ENCODE measurements around the gene FBH1.
"Not testable (repeated sequence)": the region's sequence is repeated elsewhere in the genome, so short reads cannot be mapped to it uniquely, and the experiment has no call there.

Gene FBH1

GRCh38 chr10:5960973-5961275 lies 70.9 kb downstream of the FBH1 start:
- peaks cover 14% of the 10 kb centered on the region for H3K36me3 Mint-ChIP-seq
- H3K9me3 Mint-ChIP-seq (ENCODE audit: low read depth); H3K27me3 Mint-ChIP-seq; H3K4me3 Mint-ChIP-seq; H3K4me1 Mint-ChIP-seq (ENCODE audit: low read depth); H3K27ac Mint-ChIP-seq: not testable (repeated sequence)

GRCh38 chr10:5961405-5962100 lies 71.5 kb downstream of the FBH1 start:
- H3K27me3 Mint-ChIP-seq: no peaks in the 10 kb centered on the region
- H3K36me3 Mint-ChIP-seq: peaks cover 14% of the 10 kb centered on the region
- no peak overlapping the region for H3K4me3 Mint-ChIP-seq
- H3K9me3 Mint-ChIP-seq (ENCODE audit: low read depth): no peaks in the 10 kb centered on the region
- no peak overlapping the region for H3K27ac Mint-ChIP-seq
- H3K4me1 Mint-ChIP-seq (ENCODE audit: low read depth): no peaks in the 10 kb centered on the region

- not testable (repeated sequence) for H3K4me3 Mint-ChIP-seq; H3K9me3 Mint-ChIP-seq (ENCODE audit: low read depth); H3K4me1 Mint-ChIP-seq (ENCODE audit: low read depth); H3K27me3 Mint-ChIP-seq; H3K27ac Mint-ChIP-seq
- peaks cover 15% of the 10 kb centered on the region for H3K36me3 Mint-ChIP-seq
Measured at GRCh38 chr10:5962358-5962940, 72.4 kb downstream of the FBH1 start.

DNA sequence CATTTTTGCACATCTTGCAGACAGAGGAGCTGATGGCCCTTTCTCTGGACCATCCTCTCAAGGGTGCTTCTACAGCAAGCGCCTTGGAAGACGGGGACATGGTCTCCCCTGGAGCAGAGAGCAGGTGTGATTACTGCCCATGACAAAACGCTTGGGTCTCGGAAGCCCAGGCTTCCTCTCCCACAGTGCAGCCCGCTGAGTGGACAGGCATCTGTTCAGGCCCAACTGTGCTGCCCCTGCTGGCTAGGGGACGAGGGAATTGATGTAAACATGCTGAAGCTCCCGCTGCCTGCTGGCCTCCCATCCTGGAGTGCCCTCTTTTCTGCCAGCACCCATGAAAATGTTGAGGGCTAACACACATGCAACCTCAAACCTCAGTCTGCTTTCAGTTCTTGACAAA lies 73.0 kb downstream of the FBH1 start:
- Mint-ChIP-seq H3K36me3 (peaks cover 14% of the 10 kb centered on the region), H3K9me3 (ENCODE audit: low read depth) (no peaks in the 10 kb centered on the region), H3K4me1 (ENCODE audit: low read depth) (no peaks in the 10 kb centered on the region), H3K4me3 (no peak overlapping the region), H3K27ac (no peak overlapping the region), H3K27me3 (no peaks in the 10 kb centered on the region)

GRCh38 chr10:5963591-5963990 lies 73.5 kb downstream of the FBH1 start:
- no peaks in the 10 kb centered on the region for H3K4me1 Mint-ChIP-seq (ENCODE audit: low read depth)
- H3K4me3 Mint-ChIP-seq: no peak overlapping the region
- no peaks in the 10 kb centered on the region for H3K9me3 Mint-ChIP-seq (ENCODE audit: low read depth)
- H3K27ac Mint-ChIP-seq: no peak overlapping the region
- peaks cover 14% of the 10 kb centered on the region for H3K36me3 Mint-ChIP-seq
- H3K27me3 Mint-ChIP-seq: no peaks in the 10 kb centered on the region

GRCh38 chr10:5964736-5965135 lies 74.7 kb downstream of the FBH1 start:
- no peaks in the 10 kb centered on the region for H3K9me3 Mint-ChIP-seq (ENCODE audit: low read depth)
- no peak overlapping the region for H3K27ac Mint-ChIP-seq
- H3K36me3 Mint-ChIP-seq: peaks cover 14% of the 10 kb centered on the region
- no peaks in the 10 kb centered on the region for H3K27me3 Mint-ChIP-seq
- no peaks in the 10 kb centered on the region for H3K4me1 Mint-ChIP-seq (ENCODE audit: low read depth)
- no peak overlapping the region for H3K4me3 Mint-ChIP-seq

DNA sequence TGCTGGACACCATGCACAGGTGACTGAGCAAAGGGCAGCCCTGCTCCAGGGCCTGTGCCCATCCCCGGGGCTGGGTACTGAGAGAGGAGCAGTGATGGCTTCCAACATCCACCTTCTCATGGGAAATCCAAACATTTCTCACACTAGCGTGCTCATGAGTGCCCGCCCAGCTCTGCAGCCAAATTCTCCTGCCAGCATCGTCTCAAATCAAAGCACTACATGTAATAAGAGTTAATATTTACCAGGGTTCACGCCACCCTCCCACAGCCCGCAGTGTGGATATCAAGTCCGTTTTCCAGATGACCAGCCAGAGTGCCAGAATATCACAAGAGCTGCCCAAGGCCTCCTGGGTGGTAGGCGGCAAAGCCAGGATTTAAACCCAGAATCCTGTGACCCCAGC lies 75.2 kb downstream of the FBH1 start:
- H3K36me3 Mint-ChIP-seq: peaks cover 12% of the 10 kb centered on the region
- H3K4me3 Mint-ChIP-seq: no peak overlapping the region
- no peaks in the 10 kb centered on the region for H3K9me3 Mint-ChIP-seq (ENCODE audit: low read depth)
- H3K4me1 Mint-ChIP-seq (ENCODE audit: low read depth): peaks cover 5% of the 10 kb centered on the region
- no peak overlapping the region for H3K27ac Mint-ChIP-seq
- H3K27me3 Mint-ChIP-seq: no peaks in the 10 kb centered on the region

DNA sequence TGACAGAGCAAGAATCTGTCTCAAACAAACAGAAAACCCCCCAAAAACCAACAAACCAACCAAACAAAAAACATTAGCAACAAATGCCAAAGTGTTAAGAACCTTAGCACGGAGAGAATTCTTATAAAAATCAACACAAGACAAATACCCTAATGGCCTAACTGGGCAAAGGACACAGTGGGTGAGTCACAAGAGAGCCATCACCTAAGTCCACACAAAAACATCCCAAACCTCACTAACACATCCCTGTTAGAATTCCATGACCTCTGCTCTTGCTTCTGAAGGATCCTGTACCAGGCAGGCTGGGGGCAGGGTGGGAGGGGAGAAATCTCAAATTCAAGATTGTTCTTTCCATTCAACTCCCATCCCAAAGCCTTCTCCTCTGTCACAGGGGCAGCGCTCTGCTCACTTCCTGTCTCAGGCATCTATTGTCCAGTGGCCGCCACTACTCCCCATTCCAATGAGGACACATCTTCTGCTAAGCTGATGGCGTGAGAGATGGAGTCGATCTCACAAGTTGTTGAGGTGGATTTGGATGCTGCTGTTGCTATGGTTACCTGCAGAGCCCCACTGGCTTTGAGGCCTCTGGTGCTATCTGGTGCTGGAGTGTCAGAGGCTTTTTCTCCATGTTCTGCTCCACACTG lies 78.1 kb downstream of the FBH1 start:
- Mint-ChIP-seq H3K27me3 (no peaks in the 10 kb centered on the region), H3K9me3 (ENCODE audit: low read depth) (no peaks in the 10 kb centered on the region), H3K36me3 (peaks cover 2% of the 10 kb centered on the region), H3K4me1 (ENCODE audit: low read depth) (peaks cover 24% of the 10 kb centered on the region), H3K4me3 (no peak overlapping the region), H3K27ac (no peak overlapping the region)

DNA sequence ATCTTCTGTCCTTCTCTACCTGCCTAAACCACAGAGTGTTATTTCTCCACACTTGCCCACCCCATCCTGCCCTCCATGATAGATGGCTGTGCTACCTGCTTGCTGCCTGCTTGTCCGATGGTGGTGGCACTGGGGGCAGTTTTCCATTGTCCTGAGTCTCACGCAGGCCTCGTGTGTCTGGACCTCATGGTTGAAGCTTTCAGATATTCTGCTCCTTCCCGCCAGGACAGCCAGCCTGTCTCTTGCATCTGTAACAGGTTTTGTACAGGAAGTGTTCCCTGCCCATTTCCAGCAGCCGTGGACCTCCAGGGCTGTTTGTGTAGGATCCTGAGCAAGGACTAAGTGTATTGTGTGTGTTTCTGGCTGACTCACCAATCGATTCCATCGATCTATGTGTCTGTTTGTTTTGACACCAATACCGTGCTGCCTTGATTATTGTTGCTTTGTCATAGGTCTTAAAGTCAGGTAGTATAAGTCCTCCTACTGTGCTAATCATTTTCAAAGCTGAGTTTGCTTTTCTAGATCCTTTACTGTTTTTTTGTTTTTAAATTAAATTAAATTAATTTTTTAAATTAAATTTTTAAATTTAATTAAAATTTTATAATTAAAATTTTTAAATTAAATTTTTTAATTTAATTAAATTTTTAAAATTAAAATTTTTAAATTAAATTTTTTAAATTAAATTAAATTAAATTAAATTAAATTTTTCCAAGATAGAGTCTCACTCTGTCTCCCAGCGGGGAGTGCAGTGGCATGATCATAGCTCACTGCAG lies 78.8 kb downstream of the FBH1 start:
- peaks cover 31% of the 10 kb centered on the region for H3K4me1 Mint-ChIP-seq (ENCODE audit: low read depth)
- no peaks in the 10 kb centered on the region for H3K9me3 Mint-ChIP-seq (ENCODE audit: low read depth)
- H3K4me3 Mint-ChIP-seq: no peak overlapping the region
- peaks cover 2% of the 10 kb centered on the region for H3K36me3 Mint-ChIP-seq
- no peaks in the 10 kb centered on the region for H3K27me3 Mint-ChIP-seq
- H3K27ac Mint-ChIP-seq: no peak overlapping the region

DNA sequence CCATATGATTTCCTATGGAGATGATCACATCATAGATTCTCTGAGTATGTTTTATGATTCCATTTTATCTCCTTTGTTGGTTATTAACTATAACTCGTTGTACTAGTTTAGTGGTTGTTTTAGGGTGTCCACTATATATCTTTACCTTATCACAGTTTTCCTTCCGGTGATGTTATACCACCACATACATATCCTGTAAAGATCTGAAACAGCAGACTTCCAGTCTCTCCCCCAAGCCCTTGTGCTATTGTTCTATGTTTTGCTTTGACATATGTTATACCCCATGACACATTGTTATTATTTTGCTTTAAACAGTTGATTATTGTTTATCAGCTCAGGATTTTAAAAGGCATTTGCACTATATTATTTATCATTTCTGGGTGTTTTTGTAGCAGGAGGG lies 80.0 kb downstream of the FBH1 start:
- Mint-ChIP-seq H3K27me3 (no peaks in the 10 kb centered on the region), H3K36me3 (peaks cover 4% of the 10 kb centered on the region), H3K9me3 (ENCODE audit: low read depth) (no peaks in the 10 kb centered on the region), H3K27ac (no peak overlapping the region), H3K4me1 (ENCODE audit: low read depth) (peaks cover 39% of the 10 kb centered on the region), H3K4me3 (no peak overlapping the region)

DNA sequence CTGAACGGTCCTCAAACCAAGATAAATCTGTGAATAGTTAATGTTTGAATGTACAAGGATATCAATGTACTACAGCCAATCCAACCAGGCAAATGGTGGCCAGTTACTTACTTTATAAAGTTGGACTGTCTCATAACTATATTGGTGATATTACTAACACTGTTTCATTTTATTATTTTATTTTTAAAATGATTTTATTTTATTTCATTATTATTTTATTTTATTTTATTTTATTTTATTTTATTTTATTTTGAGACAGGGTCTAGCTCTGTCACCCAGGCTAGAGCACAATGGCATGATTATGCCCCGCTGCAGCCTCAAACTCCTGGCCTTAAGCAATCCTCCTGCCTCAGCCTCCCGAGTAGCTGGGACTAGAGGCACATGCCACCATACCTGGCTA lies 80.5 kb downstream of the FBH1 start:
- H3K36me3 Mint-ChIP-seq: peaks cover 4% of the 10 kb centered on the region
- H3K27ac Mint-ChIP-seq: no peak overlapping the region
- no peak overlapping the region for H3K4me3 Mint-ChIP-seq
- H3K4me1 Mint-ChIP-seq (ENCODE audit: low read depth): peaks cover 43% of the 10 kb centered on the region
- H3K27me3 Mint-ChIP-seq: no peaks in the 10 kb centered on the region
- H3K9me3 Mint-ChIP-seq (ENCODE audit: low read depth): no peaks in the 10 kb centered on the region

GRCh38 chr10:5971315-5971832 lies 81.3 kb downstream of the FBH1 start:
- Mint-ChIP-seq H3K4me1 (ENCODE audit: low read depth) (peaks cover 48% of the 10 kb centered on the region), H3K36me3 (peaks cover 4% of the 10 kb centered on the region), H3K27me3 (no peaks in the 10 kb centered on the region), H3K27ac (no peak overlapping the region), H3K9me3 (ENCODE audit: low read depth) (no peaks in the 10 kb centered on the region), H3K4me3 (no peak overlapping the region)

GRCh38 chr10:5971886-5972285 lies 81.8 kb downstream of the FBH1 start:
- no peak overlapping the region for H3K4me3 Mint-ChIP-seq
- H3K36me3 Mint-ChIP-seq: peaks cover 4% of the 10 kb centered on the region
- no peak overlapping the region for H3K27ac Mint-ChIP-seq
- no peaks in the 10 kb centered on the region for H3K9me3 Mint-ChIP-seq (ENCODE audit: low read depth)
- H3K4me1 Mint-ChIP-seq (ENCODE audit: low read depth): peaks cover 48% of the 10 kb centered on the region
- no peaks in the 10 kb centered on the region for H3K27me3 Mint-ChIP-seq

GRCh38 chr10:5973069-5973468 lies 83.0 kb downstream of the FBH1 start:
- peaks cover 48% of the 10 kb centered on the region for H3K4me1 Mint-ChIP-seq (ENCODE audit: low read depth)
- H3K36me3 Mint-ChIP-seq: peaks cover 2% of the 10 kb centered on the region
- no peak overlapping the region for H3K4me3 Mint-ChIP-seq
- H3K27ac Mint-ChIP-seq: no peak overlapping the region
- H3K9me3 Mint-ChIP-seq (ENCODE audit: low read depth): no peaks in the 10 kb centered on the region
- H3K27me3 Mint-ChIP-seq: no peaks in the 10 kb centered on the region

Measured in activated naive CD8-positive, alpha-beta T cell (primary cell).